SK-N-SH (cell line): ENCODE data around the gene PAK3. TPM values are rescaled to one million over a fixed set of nuclear protein-coding genes. Genes with fewer than 3 reads are reported as not detected.

Source experiments
- CTCF ChIA-PET: fragments of 300-600, 350-600 bp; formaldehyde crosslinking; extraction: SDS; loops from one replicate; lab custom pipeline; 2021; lab: Yijun Ruan, JAX
- POLR2A ChIA-PET: fragments of 350-600 bp; sonication (Branson Sonifier 250); formaldehyde crosslinking; extraction: SDS; loops from one replicate; lab custom pipeline; 2020; ENCODE audit warnings: antibody characterized with exemption, inconsistent platforms; lab: Yijun Ruan, JAX
- DNase-seq: peaks from one replicate; pipeline ENCODE4 v3.0.0; 2012
- H2AFZ ChIP-seq: fragments of 200-600 bp; sonication (generic); 2 replicates; pipeline ENCODE4 v1.8.1; 2016; ENCODE audit warnings: antibody characterized with exemption, mild to moderate bottlenecking, low read depth
- H3F3A ChIP-seq: fragments of 200-600 bp; sonication (generic); replicated peaks from 2 replicates; pipeline ENCODE3; 2016; ENCODE audit warnings: antibody characterized with exemption, mild to moderate bottlenecking; ENCODE audit not compliant: insufficient read depth
- H3K27ac ChIP-seq, 2 experiments: fragments of 200-500 bp in 1 of 2; fragments of 200-600 bp in 1 of 2; sonication (Bioruptor generic) in 1 of 2; sonication (generic), shearing (Covaris generic) in 1 of 2; 2 replicates each; pipeline versions ENCODE4 v1.5.1 to v1.6.1; 2014 to 2016; ENCODE audit warnings: low read depth in 2 of 2, inconsistent platforms in 1 of 2, low read length in 1 of 2, mild to moderate bottlenecking in 1 of 2, mixed read lengths in 1 of 2
- H3K27me3 ChIP-seq: fragments of 200-600 bp; sonication (generic), shearing (Covaris generic); 2 replicates; pipeline ENCODE4 v1.6.1; 2016; ENCODE audit warnings: mixed run types; ENCODE audit not compliant: insufficient read depth
- H3K36me3 ChIP-seq, 2 experiments: fragments of 200-500 bp in 1 of 2; fragments of 200-600 bp in 1 of 2; sonication (Bioruptor generic) in 1 of 2; sonication (generic) in 1 of 2; replicated peaks in 1 of 2; 2 replicates each; pipeline versions ENCODE3 to v1.5.1; 2014 to 2016; ENCODE audit warnings: low read length in 1 of 2, mild to moderate bottlenecking in 1 of 2; ENCODE audit not compliant: insufficient read depth in 2 of 2, control insufficient read depth in 1 of 2
- H3K4me1 ChIP-seq, 2 experiments: fragments of 200-500 bp in 1 of 2; fragments of 200-600 bp in 1 of 2; sonication (Bioruptor generic) in 1 of 2; sonication (generic), shearing (Covaris generic) in 1 of 2; 2 replicates each; pipeline versions ENCODE4 v1.5.1 to v1.6.1; 2014 to 2016; ENCODE audit warnings: low read depth in 1 of 2, low read length in 1 of 2, mixed run types in 1 of 2; ENCODE audit not compliant: insufficient read depth in 2 of 2, control insufficient read depth in 1 of 2
- H3K4me2 ChIP-seq: fragments of 200-600 bp; sonication (generic), shearing (Covaris generic); 2 replicates; pipeline ENCODE4 v1.6.1; 2017; ENCODE audit warnings: mixed run types
- H3K4me3 ChIP-seq, 2 experiments: fragments of 200-500 bp in 1 of 2; fragments of 200-600 bp in 1 of 2; sonication (Bioruptor generic) in 1 of 2; sonication (generic), shearing (Covaris generic) in 1 of 2; 2 replicates each; pipeline versions ENCODE4 v1.5.1 to v1.8.1; 2014 to 2016; ENCODE audit warnings: low read depth in 2 of 2, inconsistent platforms in 1 of 2, low read length in 1 of 2, mild to moderate bottlenecking in 1 of 2, mixed read lengths in 1 of 2, moderate library complexity in 1 of 2
- H3K79me2 ChIP-seq: fragments of 200-600 bp; sonication (generic); 2 replicates; pipeline ENCODE4 v1.8.1; 2017; ENCODE audit warnings: mild to moderate bottlenecking; ENCODE audit not compliant: insufficient read depth
- H3K9ac ChIP-seq: fragments of 200-600 bp; sonication (generic); 2 replicates; pipeline ENCODE4 v1.6.1; 2017; ENCODE audit warnings: mixed run types
- H3K9me2 ChIP-seq: fragments of 200-600 bp; sonication (generic); 2 replicates; pipeline ENCODE4 v1.6.1; 2017; ENCODE audit warnings: mixed run types
- H3K9me3 ChIP-seq: fragments of 200-600 bp; sonication (generic); 2 replicates; pipeline ENCODE4 v1.6.1; 2017; ENCODE audit warnings: mixed run types, mild to moderate bottlenecking, moderate library complexity
- H4K20me1 ChIP-seq: fragments of 200-600 bp; sonication (generic); 2 replicates; pipeline ENCODE4 v1.6.1; 2017; ENCODE audit warnings: mild to moderate bottlenecking, mixed run types; ENCODE audit not compliant: insufficient read depth
- FOXM1 ChIP-seq: IDR thresholded peaks from 2 replicates; pipeline ENCODE4 v1.4.0; 2012; ENCODE audit warnings: low read depth, mild to moderate bottlenecking
- GABPA ChIP-seq: IDR thresholded peaks from 2 replicates; pipeline ENCODE4 v1.4.0; 2012; ENCODE audit warnings: low read depth, mild to moderate bottlenecking
- JUND ChIP-seq: IDR thresholded peaks from 2 replicates; pipeline ENCODE4 v1.4.0; 2012
- NFIC ChIP-seq: IDR thresholded peaks from 2 replicates; pipeline ENCODE4 v1.4.0; 2012; ENCODE audit warnings: borderline replicate concordance
- NRF1 ChIP-seq: IDR thresholded peaks from 2 replicates; pipeline ENCODE4 v1.6.1; 2012; ENCODE audit warnings: low read depth, mild to moderate bottlenecking, low read length
- PBX3 ChIP-seq: IDR thresholded peaks from 2 replicates; pipeline ENCODE4; 2012
- POLR2AphosphoS5 ChIP-seq: IDR thresholded peaks from 2 replicates; pipeline ENCODE4 v1.6.1; 2012; ENCODE audit warnings: low read depth, low read length
- RAD21 ChIP-seq: IDR thresholded peaks from 2 replicates; pipeline ENCODE4 v1.6.1; 2012; ENCODE audit warnings: mild to moderate bottlenecking, low read length
- RCOR1 ChIP-seq: fragments of 150-350 bp; IDR thresholded peaks from 2 replicates; pipeline ENCODE4 v1.6.1; 2017; ENCODE audit warnings: antibody characterized with exemption, low read length
- TCF12 ChIP-seq: IDR thresholded peaks from 2 replicates; pipeline ENCODE4 v1.4.0; 2012
- WGBS: methylation state at CpG from one replicate; pipeline ENCODE4 v1.1.6; 2017; ENCODE audit warnings: low lambda C conversion rate; 5-methylcytosine and 5-hydroxymethylcytosine counted together
- polyA plus RNA-seq, 3 experiments: library from polyadenylated mRNA; depleted of rRNA; stranded (reverse); fragments of >200 nt; gene quantifications; 2 replicates each; pipeline ENCODE4 v1.2.3, GENCODE V29; 2012
- TF ChIP-seq, protein P1 (sequence below): fragments of 150-350 bp; IDR thresholded peaks from 2 replicates; pipeline ENCODE4 v1.6.1; 2016; ENCODE audit warnings: mild to moderate bottlenecking, low read depth, low read length
- TF ChIP-seq, protein P2 (sequence below): IDR thresholded peaks from 2 replicates; pipeline ENCODE4 v1.4.0; 2012; ENCODE audit warnings: low read depth

The PAK3 gene
- polyA plus RNA-seq, 1 of the 3 experiments (the other 2 are of a cell fraction): 0.23 TPM

GRCh38 chrX:111182997-111183396 lies 87.0 kb downstream of the PAK3 start:
- POLR2A ChIA-PET: no interaction called here
- H2AFZ ChIP-seq: no peak overlapping the region
- TF ChIP-seq, protein P1, sequence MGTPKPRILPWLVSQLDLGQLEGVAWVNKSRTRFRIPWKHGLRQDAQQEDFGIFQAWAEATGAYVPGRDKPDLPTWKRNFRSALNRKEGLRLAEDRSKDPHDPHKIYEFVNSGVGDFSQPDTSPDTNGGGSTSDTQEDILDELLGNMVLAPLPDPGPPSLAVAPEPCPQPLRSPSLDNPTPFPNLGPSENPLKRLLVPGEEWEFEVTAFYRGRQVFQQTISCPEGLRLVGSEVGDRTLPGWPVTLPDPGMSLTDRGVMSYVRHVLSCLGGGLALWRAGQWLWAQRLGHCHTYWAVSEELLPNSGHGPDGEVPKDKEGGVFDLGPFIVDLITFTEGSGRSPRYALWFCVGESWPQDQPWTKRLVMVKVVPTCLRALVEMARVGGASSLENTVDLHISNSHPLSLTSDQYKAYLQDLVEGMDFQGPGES: no peak
- TF ChIP-seq NRF1 (no peak), POLR2AphosphoS5 (no peak), RCOR1 (no peak), TCF12 (no peak), NFIC (no peak)
- TF ChIP-seq, protein P2, sequence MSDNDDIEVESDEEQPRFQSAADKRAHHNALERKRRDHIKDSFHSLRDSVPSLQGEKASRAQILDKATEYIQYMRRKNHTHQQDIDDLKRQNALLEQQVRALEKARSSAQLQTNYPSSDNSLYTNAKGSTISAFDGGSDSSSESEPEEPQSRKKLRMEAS: no peak
- no peak overlapping the region for H3K4me2 ChIP-seq
- no peaks in the 10 kb centered on the region for H3K79me2 ChIP-seq
- no peaks in the 10 kb centered on the region for H3K9me3 ChIP-seq
- no peaks in the 10 kb centered on the region for H3K9me2 ChIP-seq
- no peak overlapping the region for H3K9ac ChIP-seq
- no peaks in the 10 kb centered on the region for H3K27me3 ChIP-seq
- no peak overlapping the region for H3K27ac ChIP-seq
- H3F3A ChIP-seq: no peaks in the 10 kb centered on the region
- no peaks in the 10 kb centered on the region for H3K36me3 ChIP-seq
- no peaks in the 10 kb centered on the region for H3K4me1 ChIP-seq
- no peak for DNase-seq
- no peaks in the 10 kb centered on the region for H4K20me1 ChIP-seq
- CTCF ChIA-PET: no interaction called here
- no peak overlapping the region for H3K4me3 ChIP-seq

GRCh38 chrX:111191598-111191997 lies 95.6 kb downstream of the PAK3 start:
- Histone ChIP-seq H3K79me2 (no peaks in the 10 kb centered on the region), H3K27me3 (no peaks in the 10 kb centered on the region), H3K4me2 (no peak overlapping the region), H2AFZ (no peak overlapping the region), H3K9me3 (no peaks in the 10 kb centered on the region), H3K4me3 (no peak overlapping the region), H3K4me1 (no peaks in the 10 kb centered on the region), H3K36me3 (no peaks in the 10 kb centered on the region), H4K20me1 (no peaks in the 10 kb centered on the region), H3K9ac (no peak overlapping the region), H3K27ac (no peak overlapping the region), H3F3A (no peaks in the 10 kb centered on the region), H3K9me2 (no peaks in the 10 kb centered on the region)
- POLR2A ChIA-PET: no interaction called here
- no peak for DNase-seq
- 19% methylated on average over 2 of the region's 2 CpGs for WGBS
- no peak for TF ChIP-seq GABPA
- no peak for TF ChIP-seq FOXM1
- no peak for TF ChIP-seq JUND
- TF ChIP-seq, protein P2: no peak
- TF ChIP-seq PBX3: no peak
- TF ChIP-seq RAD21: no peak
- CTCF ChIA-PET: no interaction called here
